A172 (cell line): Measurements from ENCODE around the gene SHH. TPM values are rescaled to one million over a fixed set of nuclear protein-coding genes. Genes with fewer than 3 reads are reported as not detected.

Experiments used
- DNase-seq: peaks from one replicate; pipeline ENCODE4 v3.0.0-alpha.2; 2015; ENCODE audit warnings: low spot score
- total RNA-seq: library from RNA; depleted of rRNA; stranded (reverse); fragments of >200 nt; shearing (Covaris generic); gene quantifications from 2 replicates; pipeline ENCODE4 v1.2.3, GENCODE V29; 2014; rRNA removed

SHH gene
- total RNA-seq, 1 experiment from 2014 or later = 0.03 TPM

DNA sequence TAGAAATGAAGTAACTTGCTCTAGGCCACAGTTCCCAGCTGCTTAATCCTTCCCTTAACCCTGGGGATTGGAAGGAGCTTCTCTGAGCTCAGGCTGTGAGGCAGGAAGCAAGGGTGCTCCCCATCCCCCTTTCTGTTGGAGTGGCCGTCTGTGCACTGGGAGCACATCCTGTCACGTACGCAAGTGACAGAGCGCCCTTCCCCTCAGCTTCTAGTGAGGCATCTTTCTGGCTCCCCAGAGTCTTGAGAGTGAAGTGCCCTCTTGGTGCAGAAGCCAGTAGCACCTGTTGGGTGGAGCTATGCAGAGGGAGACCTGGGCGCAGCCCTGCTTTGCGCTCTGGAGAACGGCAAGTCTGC is 47.8 kb downstream of the SHH start:
- no peak for DNase-seq

DNA sequence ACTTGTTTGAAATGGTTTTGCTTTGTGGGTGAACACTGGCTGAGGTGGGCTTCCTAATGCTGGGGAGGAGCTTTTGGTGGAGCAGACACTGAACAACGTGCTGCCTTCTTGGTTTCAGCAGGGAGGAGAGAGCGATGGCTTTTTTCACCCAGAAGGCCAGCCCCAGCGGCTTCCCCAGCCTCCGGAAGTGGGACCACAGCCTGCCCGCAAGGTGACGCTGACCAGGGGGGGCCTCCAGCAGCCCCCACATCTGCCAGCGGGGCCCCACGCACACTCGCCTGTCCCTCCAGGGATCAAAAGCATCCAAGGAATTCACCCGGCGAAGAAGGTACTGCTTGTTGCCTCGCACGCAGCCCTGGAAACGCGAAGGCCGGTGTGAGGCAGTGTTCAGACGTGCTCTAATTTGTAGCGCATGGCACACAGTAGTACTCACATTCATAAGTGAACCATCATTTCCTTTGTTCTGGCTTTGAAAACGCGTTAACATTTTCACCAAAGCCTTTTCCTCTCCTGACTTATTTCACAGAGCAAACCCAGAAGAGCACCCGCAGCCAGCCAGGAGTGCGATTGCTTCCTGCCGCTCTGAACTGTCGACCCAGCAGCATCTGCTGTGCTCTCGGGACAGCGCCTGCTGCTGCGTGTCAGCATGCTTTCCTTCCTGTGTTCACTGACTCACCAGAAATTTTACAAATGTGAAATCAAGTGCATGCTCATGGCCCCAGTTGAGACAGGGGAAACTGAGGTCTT is 48.4 kb downstream of the SHH start:
- DNase-seq = no peak

GRCh38 chr7:155763122-155763521 is 49.1 kb downstream of the SHH start:
- DNase-seq = no peak

- DNase-seq = no peak
These were observed 49.6 kb downstream of the SHH start for GRCh38 chr7:155762655-155763054.

GRCh38 chr7:155762036-155762435 is 50.2 kb downstream of the SHH start:
- no peak for DNase-seq

GRCh38 chr7:155761162-155761561 is 51.1 kb downstream of the SHH start:
- no peak for DNase-seq

DNA sequence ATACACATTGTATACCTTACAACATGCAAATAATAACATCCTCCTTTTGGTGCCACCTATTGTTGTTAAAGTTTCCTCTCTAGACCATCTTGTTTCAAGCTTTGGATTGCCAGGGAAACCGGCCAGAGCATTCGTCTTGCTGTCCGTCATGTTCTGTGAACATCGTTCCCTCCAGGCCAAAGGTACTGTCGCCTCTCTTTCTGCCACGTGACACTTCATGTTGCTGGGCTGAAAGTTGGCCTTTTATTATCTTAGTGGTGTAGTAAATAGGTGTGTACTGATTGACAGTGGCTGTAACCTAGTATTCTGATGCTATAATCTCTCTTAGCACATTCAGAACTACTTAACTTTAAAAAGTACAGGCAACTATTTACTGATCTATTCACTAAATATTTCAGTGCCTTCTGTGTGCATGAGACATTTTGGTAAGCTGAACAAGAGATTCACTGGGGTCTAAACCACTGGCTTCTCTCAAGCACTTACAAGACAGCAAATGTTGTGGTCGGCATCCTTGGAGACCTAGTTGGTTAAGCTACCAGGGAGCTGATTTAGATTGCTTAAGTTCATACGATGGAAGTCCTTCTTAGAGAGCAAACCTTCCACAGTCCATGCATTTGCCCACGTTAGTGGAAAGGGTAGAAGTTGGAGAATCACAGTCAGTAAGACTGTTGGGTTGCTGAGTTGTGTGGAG is 52.4 kb downstream of the SHH start:
- DNase-seq = no peak

- no peak for DNase-seq
These were observed 53.9 kb downstream of the SHH start for GRCh38 chr7:155758348-155758747.

- DNase-seq = no peak
These were observed 55.9 kb downstream of the SHH start for GRCh38 chr7:155756322-155756721.

DNA sequence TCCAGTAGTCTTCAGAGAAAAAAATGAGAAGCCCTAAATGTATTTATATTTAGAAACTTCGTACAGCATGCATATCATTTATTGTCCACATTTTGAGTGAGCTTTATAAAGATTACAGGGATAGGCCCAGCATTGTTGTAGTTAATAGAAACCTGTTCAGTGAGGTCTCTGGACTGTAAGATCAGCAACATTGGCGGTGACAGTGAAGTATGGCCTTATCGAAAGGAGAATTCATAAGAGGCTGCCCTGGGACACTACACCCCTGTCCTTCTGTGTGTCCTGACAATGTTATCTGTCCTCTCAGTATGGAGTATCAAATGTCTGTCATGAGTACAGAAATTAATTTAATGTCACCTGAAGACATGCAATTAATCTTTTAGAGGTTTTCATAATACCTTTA is 57.2 kb downstream of the SHH start:
- DNase-seq = no peak

GRCh38 chr7:155754165-155754564 is 58.1 kb downstream of the SHH start:
- DNase-seq = no peak

- no peak for DNase-seq
These were observed 58.8 kb downstream of the SHH start for GRCh38 chr7:155753446-155753965.

- no peak for DNase-seq
These were observed 59.4 kb downstream of the SHH start for GRCh38 chr7:155752756-155753445.

DNA sequence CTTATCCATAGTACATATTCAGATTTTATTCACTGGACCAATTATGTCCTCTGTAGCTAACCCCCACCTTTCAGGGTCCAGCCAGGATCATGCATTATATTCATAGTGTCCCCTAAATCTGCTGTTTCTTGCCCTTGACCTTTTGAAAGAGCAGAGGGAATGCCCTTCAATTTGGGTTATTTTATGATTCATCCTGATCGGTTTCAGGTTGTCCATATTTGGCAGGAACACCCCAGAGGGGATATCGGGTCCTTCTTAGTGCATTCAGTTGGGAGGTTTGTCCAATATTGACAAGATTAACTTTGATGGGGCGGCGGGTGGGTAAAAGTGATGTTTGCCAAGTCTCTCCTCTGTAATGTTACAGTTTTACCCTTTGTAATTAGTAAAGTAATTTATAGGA is 60.9 kb downstream of the SHH start:
- DNase-seq = no peak

DNA sequence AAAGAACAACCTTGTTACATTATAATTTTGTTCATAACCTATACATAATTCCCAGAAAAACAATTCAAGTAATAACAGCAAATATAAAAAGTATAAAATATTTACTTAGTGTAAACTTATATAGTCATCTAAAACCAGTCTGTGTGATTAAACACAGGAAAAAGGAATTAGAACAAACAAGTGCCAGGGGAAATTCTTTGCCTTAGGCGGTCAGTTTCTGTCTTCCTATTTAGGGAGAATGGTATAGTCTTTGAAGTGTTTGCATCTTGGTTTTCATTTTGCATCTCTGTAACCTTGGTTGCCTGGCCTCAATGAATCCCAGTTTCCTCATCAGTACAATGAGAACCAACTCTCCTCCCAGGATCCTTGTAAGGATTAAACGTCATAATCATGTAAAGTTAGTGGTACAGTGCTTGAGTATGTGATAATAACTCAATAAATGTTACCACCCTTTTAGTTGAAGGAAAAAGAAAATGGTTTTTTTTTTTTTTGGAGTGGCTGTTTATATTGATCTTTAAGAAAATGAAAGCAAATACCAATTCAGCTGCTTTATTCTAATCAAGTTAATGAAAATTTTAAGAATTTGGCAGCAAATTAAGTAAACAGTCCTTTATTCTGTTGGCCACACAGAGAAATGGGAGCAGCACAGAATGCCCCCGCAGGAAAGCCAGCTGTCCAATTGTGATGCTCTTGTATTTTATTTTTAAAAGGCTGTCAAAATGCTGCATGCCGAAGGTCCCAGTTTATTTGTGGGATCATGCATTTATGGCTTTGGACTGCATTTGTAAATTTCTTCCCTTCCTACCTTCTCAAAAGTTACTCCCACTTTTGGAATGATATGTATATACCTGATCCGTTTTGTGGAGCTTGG is 61.8 kb downstream of the SHH start:
- no peak for DNase-seq

Other genes with a start within 250 kb of the SHH start
- 17.0 and 18.6 TPM in 2 replicates for gene RBM33, start 167.8 kb downstream of the SHH start, total RNA-seq